HG03354 (cell line): Measurements from ENCODE around the gene OIT3.

ENCODE experiments used
- ATAC-seq: cut with Tn5 transposase; IDR thresholded peaks from one replicate; pipeline ENCODE4 v1.9.1; 2021; ENCODE audit warnings: mild to moderate bottlenecking; ENCODE audit not compliant: unreplicated experiment, poor library complexity, severe bottlenecking

Gene OIT3

GRCh38 chr10:72943498-72944234 is 50.1 kb downstream of the OIT3 start:
- ATAC-seq = no peak

GRCh38 chr10:72946963-72947362 is 53.4 kb downstream of the OIT3 start:
- ATAC-seq = no peak

- no peak for ATAC-seq
Observed at GRCh38 chr10:72948762-72949161, 55.2 kb downstream of the OIT3 start.

GRCh38 chr10:72951760-72952159 is 58.2 kb downstream of the OIT3 start:
- ATAC-seq = no peak

- ATAC-seq = no peak
Observed at GRCh38 chr10:72952189-72952588, 58.6 kb downstream of the OIT3 start.

- no peak for ATAC-seq
Observed at GRCh38 chr10:72952642-72953158, 59.2 kb downstream of the OIT3 start.

GRCh38 chr10:72953687-72954086 is 60.1 kb downstream of the OIT3 start:
- ATAC-seq = no peak

- ATAC-seq = no peak
Observed at GRCh38 chr10:72954230-72954595, 60.7 kb downstream of the OIT3 start.

- ATAC-seq = no peak
Observed at GRCh38 chr10:72954596-72955554, 61.3 kb downstream of the OIT3 start, which contains the start of gene PLA2G12B. Gene PLA2G12B (minus strand): TSS chr10:72954806. CDS start chr10:72954685, 121 bp downstream.

- no peak for ATAC-seq
Observed at GRCh38 chr10:72956001-72956400, 62.5 kb downstream of the OIT3 start.

GRCh38 chr10:72976886-72977285 is 83.3 kb downstream of the OIT3 start:
- no peak for ATAC-seq

GRCh38 chr10:72979709-72980108 is 86.2 kb downstream of the OIT3 start:
- ATAC-seq = no peak

GRCh38 chr10:72980348-72980747 is 86.8 kb downstream of the OIT3 start:
- no peak for ATAC-seq

- ATAC-seq = no peak
Observed at GRCh38 chr10:72981028-72981881, 87.7 kb downstream of the OIT3 start.

GRCh38 chr10:72981882-72982529 is 88.5 kb downstream of the OIT3 start:
- no peak for ATAC-seq
